Keratinocyte (primary cell): ENCODE data around the gene TXNDC17. TPM values are rescaled to one million over a fixed set of nuclear protein-coding genes. Genes with fewer than 3 reads are reported as not detected.

Experiments used
- DNase-seq: peaks from one replicate; pipeline ENCODE4 v3.0.0-alpha.2; 2011; ENCODE audit warnings: low read depth, missing footprints, low spot score
- FAIRE-seq: peaks from 2 replicates; lab custom pipeline; 2011; peaks lifted over from hg19 to GRCh38; lab: Jason Lieb, UNC
- H2AFZ ChIP-seq: 2 replicates; pipeline ENCODE4 v1.6.0; 2012; ENCODE audit warnings: low read length, control low read depth, inconsistent platforms; ENCODE audit not compliant: control insufficient read depth
- H3K27ac ChIP-seq: 2 replicates; pipeline ENCODE4 v1.5.1; 2011; ENCODE audit warnings: low read length; ENCODE audit not compliant: control insufficient read depth, insufficient read depth
- H3K27me3 ChIP-seq: 3 replicates; pipeline ENCODE4 v1.6.0; 2011; ENCODE audit warnings: low read length; ENCODE audit not compliant: control insufficient read depth, insufficient read depth; ENCODE audit errors: extremely low read depth
- H3K36me3 ChIP-seq, 2 experiments: 2 replicates in 1 of 2; 3 replicates in 1 of 2; pipeline ENCODE4 v1.5.1; 2011; ENCODE audit warnings: low read length in 2 of 2, mild to moderate bottlenecking in 1 of 2; ENCODE audit not compliant: control insufficient read depth in 2 of 2, insufficient read depth in 2 of 2; ENCODE audit errors: extremely low read depth in 1 of 2
- H3K4me1 ChIP-seq: 3 replicates; pipeline ENCODE4 v1.5.1; 2011; ENCODE audit warnings: low read length; ENCODE audit not compliant: control insufficient read depth, insufficient read depth; ENCODE audit errors: extremely low read depth
- H3K4me2 ChIP-seq: 3 replicates; pipeline ENCODE4 v1.6.0; 2011; ENCODE audit warnings: low read depth, low read length; ENCODE audit not compliant: control insufficient read depth, insufficient read depth; ENCODE audit errors: extremely low read depth
- H3K4me3 ChIP-seq, 3 experiments: fragments of 200-600 bp in 1 of 3; sonication (generic) in 1 of 3; 2 replicates in 2 of 3; 3 replicates in 1 of 3; pipeline ENCODE4 v1.5.1; 2011 to 2016; ENCODE audit warnings: low read length in 3 of 3, mild to moderate bottlenecking in 3 of 3, control low read depth in 2 of 3, inconsistent platforms in 1 of 3, low read depth in 1 of 3, mixed read lengths in 1 of 3, mixed run types in 1 of 3, moderate library complexity in 1 of 3; ENCODE audit not compliant: control insufficient read depth in 2 of 3, insufficient read depth in 2 of 3; ENCODE audit errors: extremely low read depth in 1 of 3
- H3K79me2 ChIP-seq: 2 replicates; pipeline ENCODE4 v1.6.0; 2012; ENCODE audit warnings: low read length; ENCODE audit not compliant: control insufficient read depth, insufficient read depth
- H3K9ac ChIP-seq: 3 replicates; pipeline ENCODE4 v1.6.0; 2011; ENCODE audit warnings: low read length; ENCODE audit not compliant: control insufficient read depth, insufficient read depth; ENCODE audit errors: extremely low read depth
- H3K9me1 ChIP-seq: 3 replicates; pipeline ENCODE4 v1.6.0; 2011; ENCODE audit warnings: low read length; ENCODE audit not compliant: control insufficient read depth, insufficient read depth; ENCODE audit errors: extremely low read depth
- H3K9me3 ChIP-seq: 2 replicates; pipeline ENCODE4 v1.5.1; 2012; ENCODE audit warnings: low read depth, low read length; ENCODE audit not compliant: control insufficient read depth
- H4K20me1 ChIP-seq: 3 replicates; pipeline ENCODE4 v1.6.0; 2011; ENCODE audit warnings: low read length; ENCODE audit not compliant: control insufficient read depth, insufficient read depth; ENCODE audit errors: extremely low read depth
- EZH2 ChIP-seq: IDR thresholded peaks from one replicate; pipeline ENCODE4 v1.6.1; 2012; ENCODE audit warnings: inconsistent platforms, mild to moderate bottlenecking, low read length, moderate library complexity
- dilution Hi-C: fragments of 300-500 bp; cut with MboI; formaldehyde crosslinking; loops from one replicate; pipeline ENCODE4 v1.7.0; 2020; ENCODE audit warnings: low sequenced_read_pairs; ENCODE audit not compliant: extremely low pct_ligation_motif_present
- polyA plus RNA-seq, 5 experiments: library from polyadenylated mRNA; depleted of rRNA in 3 of 5; stranded (reverse) in 3 of 5; stranded (forward) in 1 of 5; unstranded in 1 of 5; fragments of >200 nt; gene quantifications; 1 replicate in 1 of 5; 2 replicates in 3 of 5; 3 replicates in 1 of 5; pipeline versions ENCODE4 v1.2.1 to v1.2.3, GENCODE V29; 2011 to 2012; ENCODE audit warnings: missing spikeins in 2 of 5, low read depth in 1 of 5, low replicate concordance in 1 of 5
- TF ChIP-seq, protein P1 (sequence below), 3 experiments: IDR thresholded peaks in 1 of 3; conservative IDR thresholded peaks in 1 of 3; optimal IDR thresholded peaks in 1 of 3; 2 replicates in 2 of 3; 3 replicates in 1 of 3; pipeline versions ENCODE3 to v1.5.1; 2011; ENCODE audit warnings: low read length in 3 of 3, mild to moderate bottlenecking in 3 of 3, moderate library complexity in 2 of 3, control low read depth in 1 of 3, inconsistent platforms in 1 of 3; ENCODE audit not compliant: insufficient read depth in 2 of 3; ENCODE audit errors: extremely low read depth in 1 of 3

Gene TXNDC17
- polyA plus RNA-seq, 1 donor (not counting 4 experiments of a cell fraction or from before 2014, with no cell fraction given), result 1,215 TPM

DNA sequence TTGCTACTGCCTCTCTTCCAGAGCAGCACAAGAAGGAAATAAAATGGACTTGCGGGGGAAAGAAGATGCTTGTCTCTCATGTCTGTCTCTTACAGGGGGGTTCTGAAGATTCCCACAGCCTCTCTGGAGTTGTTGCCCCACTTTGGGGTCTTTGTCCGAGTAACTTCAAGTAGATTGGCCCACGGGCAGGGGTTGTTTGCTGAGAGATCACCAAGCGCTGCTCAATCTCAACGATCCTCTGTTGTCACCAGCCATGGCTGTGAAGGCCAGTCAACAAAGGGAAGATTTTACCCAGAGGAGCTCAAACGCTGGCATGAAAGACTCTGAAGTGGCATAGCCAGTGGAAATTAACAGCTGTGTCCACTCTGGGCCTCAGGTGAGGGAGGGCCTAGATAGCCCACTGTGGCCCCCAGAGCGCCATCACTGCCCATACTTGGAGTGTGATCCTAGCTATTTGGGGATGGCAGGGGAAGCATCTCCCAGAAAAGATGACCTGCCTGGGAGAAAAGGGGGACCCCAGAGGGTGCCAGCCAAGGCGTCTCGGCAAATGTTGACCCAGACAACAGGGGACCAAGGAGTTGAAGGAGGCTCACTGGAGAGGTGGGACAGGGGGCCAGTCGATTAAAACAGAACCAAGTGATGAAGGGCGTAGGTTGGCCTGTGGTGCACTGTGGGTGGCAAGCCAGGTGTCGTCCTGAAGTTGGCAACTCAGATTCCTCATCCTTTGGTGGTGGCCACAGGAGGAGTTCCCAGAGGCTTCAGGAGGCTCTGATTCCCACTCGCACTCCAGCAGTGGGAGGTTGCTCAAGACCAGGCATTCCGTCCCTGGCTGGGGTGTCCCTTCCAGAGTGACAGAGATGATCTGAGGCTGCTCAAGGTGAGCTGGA, 44.3 kb downstream of the TXNDC17 start:
- no peak overlapping the region for H3K27ac ChIP-seq
- DNase-seq (no peak), FAIRE-seq (no peak)
- H3K9me1 ChIP-seq, result no peaks in the 10 kb centered on the region
- no peak overlapping the region for H2AFZ ChIP-seq
- no peaks in the 10 kb centered on the region for H3K79me2 ChIP-seq
- peaks cover 11% of the 10 kb centered on the region for H3K4me1 ChIP-seq
- H3K4me3 ChIP-seq, result no peak overlapping the region
- H3K4me2 ChIP-seq, result no peak overlapping the region
- dilution Hi-C loops, result no loop called here
- no peaks in the 10 kb centered on the region for H3K27me3 ChIP-seq
- no peak for TF ChIP-seq EZH2
- TF ChIP-seq, protein P1, sequence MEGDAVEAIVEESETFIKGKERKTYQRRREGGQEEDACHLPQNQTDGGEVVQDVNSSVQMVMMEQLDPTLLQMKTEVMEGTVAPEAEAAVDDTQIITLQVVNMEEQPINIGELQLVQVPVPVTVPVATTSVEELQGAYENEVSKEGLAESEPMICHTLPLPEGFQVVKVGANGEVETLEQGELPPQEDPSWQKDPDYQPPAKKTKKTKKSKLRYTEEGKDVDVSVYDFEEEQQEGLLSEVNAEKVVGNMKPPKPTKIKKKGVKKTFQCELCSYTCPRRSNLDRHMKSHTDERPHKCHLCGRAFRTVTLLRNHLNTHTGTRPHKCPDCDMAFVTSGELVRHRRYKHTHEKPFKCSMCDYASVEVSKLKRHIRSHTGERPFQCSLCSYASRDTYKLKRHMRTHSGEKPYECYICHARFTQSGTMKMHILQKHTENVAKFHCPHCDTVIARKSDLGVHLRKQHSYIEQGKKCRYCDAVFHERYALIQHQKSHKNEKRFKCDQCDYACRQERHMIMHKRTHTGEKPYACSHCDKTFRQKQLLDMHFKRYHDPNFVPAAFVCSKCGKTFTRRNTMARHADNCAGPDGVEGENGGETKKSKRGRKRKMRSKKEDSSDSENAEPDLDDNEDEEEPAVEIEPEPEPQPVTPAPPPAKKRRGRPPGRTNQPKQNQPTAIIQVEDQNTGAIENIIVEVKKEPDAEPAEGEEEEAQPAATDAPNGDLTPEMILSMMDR (optimal IDR thresholded peaks at IDR 0.05 in 1 of 3, IDR thresholded peaks at IDR 0.05 in 1 of 3, conservative IDR thresholded peaks at IDR 0.05 in 1 of 3; ENCODE audit: extremely low read depth in 1 of 3, insufficient read depth in 2 of 3, low read length in 3 of 3), result no peak
- no peaks in the 10 kb centered on the region for H3K36me3 ChIP-seq
- H4K20me1 ChIP-seq, result no peaks in the 10 kb centered on the region
- H3K9me3 ChIP-seq, result no peaks in the 10 kb centered on the region
- H3K9ac ChIP-seq, result no peak overlapping the region

DNA sequence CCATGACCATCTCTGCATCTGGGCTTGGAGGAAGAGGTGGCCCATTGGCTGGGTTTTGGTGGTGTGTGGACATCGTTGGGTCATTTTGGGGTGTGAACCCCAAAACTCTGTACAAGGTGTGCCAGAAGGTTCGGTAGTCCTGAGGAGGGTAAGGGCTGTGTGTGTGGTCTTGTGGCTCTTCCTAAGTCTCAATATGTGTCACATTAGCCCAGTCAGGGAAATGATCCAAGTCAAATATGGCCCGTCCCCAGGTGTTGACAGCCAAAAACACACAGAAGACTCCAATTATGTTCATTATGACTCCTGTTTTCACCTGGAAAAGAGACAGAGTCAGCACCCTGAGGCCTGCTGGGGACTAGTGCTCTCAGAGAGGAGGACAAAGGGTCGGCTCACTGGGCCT, 45.2 kb downstream of the TXNDC17 start:
- Histone ChIP-seq H3K9me1 (no peaks in the 10 kb centered on the region), H2AFZ (no peak overlapping the region), H3K79me2 (no peaks in the 10 kb centered on the region), H3K9ac (no peak overlapping the region), H3K27ac (no peak overlapping the region), H3K4me1 (peaks cover 11% of the 10 kb centered on the region), H3K9me3 (no peaks in the 10 kb centered on the region), H3K27me3 (no peaks in the 10 kb centered on the region), H3K36me3 (no peaks in the 10 kb centered on the region), H3K4me3 (no peak overlapping the region), H3K4me2 (no peak overlapping the region), H4K20me1 (no peaks in the 10 kb centered on the region)
- dilution Hi-C loops, result no loop called here
- DNase-seq (no peak), FAIRE-seq (no peak)
- no peak for TF ChIP-seq EZH2
- TF ChIP-seq, protein P1 (optimal IDR thresholded peaks at IDR 0.05 in 1 of 3, IDR thresholded peaks at IDR 0.05 in 1 of 3, conservative IDR thresholded peaks at IDR 0.05 in 1 of 3; ENCODE audit: extremely low read depth in 1 of 3, insufficient read depth in 2 of 3, low read length in 3 of 3), result no peak
